HUES64 (cell line): ENCODE measurements around the gene MT1X.

Source experiments
- H3K27ac ChIP-seq: 2 replicates; pipeline ENCODE4 v1.7.0; 2013; ENCODE audit warnings: low read depth, low read length, inconsistent platforms
- H3K27me3 ChIP-seq: 2 replicates; pipeline ENCODE4 v1.6.1; 2013; ENCODE audit warnings: mild to moderate bottlenecking, low read length; ENCODE audit not compliant: insufficient read depth
- H3K36me3 ChIP-seq: 2 replicates; pipeline ENCODE4 v1.6.1; 2013; ENCODE audit warnings: mild to moderate bottlenecking, low read length; ENCODE audit not compliant: insufficient read depth
- H3K4me1 ChIP-seq: 2 replicates; pipeline ENCODE4 v1.6.1; 2013; ENCODE audit warnings: mild to moderate bottlenecking, low read length, moderate library complexity; ENCODE audit not compliant: insufficient read depth
- H3K4me3 ChIP-seq: 2 replicates; pipeline ENCODE4 v1.5.1; 2013; ENCODE audit warnings: mild to moderate bottlenecking, low read length, moderate library complexity
- H3K9ac ChIP-seq: 2 replicates; pipeline ENCODE4 v1.6.1; 2013; ENCODE audit warnings: mild to moderate bottlenecking, low read depth, low read length
- H3K9me3 ChIP-seq: 2 replicates; pipeline ENCODE4 v1.6.1; 2013; ENCODE audit warnings: low read depth, low read length; ENCODE audit not compliant: insufficient read depth
- WGBS: fragments of 150-250, 120-280 bp; methylation state at CpG from one replicate; pipeline ENCODE4 v1.1.7; 2013; ENCODE audit warnings: missing lambda C conversion rate; 5-methylcytosine and 5-hydroxymethylcytosine counted together

Gene MT1X

GRCh38 chr16:56641166-56641565 lies 41.1 kb upstream of the MT1X start:
- no peaks in the 10 kb centered on the region for H3K36me3 ChIP-seq
- no peak overlapping the region for H3K9ac ChIP-seq
- H3K27me3 ChIP-seq: peaks cover 100% of the 10 kb centered on the region
- H3K4me3 ChIP-seq: no peak overlapping the region
- H3K27ac ChIP-seq: no peak overlapping the region
- H3K4me1 ChIP-seq: peaks cover 3% of the 10 kb centered on the region; the same call in 1 of the 2 replicates
- WGBS: 82% methylated on average over 2 of the region's 2 CpGs
- H3K9me3 ChIP-seq: no peaks in the 10 kb centered on the region

GRCh38 chr16:56643080-56643778 lies 39.0 kb upstream of the MT1X start:
- Histone ChIP-seq H3K9ac (no peak overlapping the region), H3K36me3 (no peaks in the 10 kb centered on the region), H3K4me3 (peak overlapping the region; percentile 43), H3K27me3 (peaks cover 100% of the 10 kb centered on the region), H3K9me3 (no peaks in the 10 kb centered on the region), H3K27ac (no peak overlapping the region), H3K4me1 (peaks cover 3% of the 10 kb centered on the region; the same call in 1 of the 2 replicates)
- WGBS: 6% methylated on average over 42 of the region's 42 CpGs

GRCh38 chr16:56643833-56644232 lies 38.4 kb upstream of the MT1X start:
- Histone ChIP-seq H3K36me3 (no peaks in the 10 kb centered on the region), H3K4me1 (no peaks in the 10 kb centered on the region; the same call in 1 of the 2 replicates), H3K4me3 (peak overlapping the region; percentile 43; the same call in 1 of the 2 replicates), H3K27ac (no peak overlapping the region), H3K9ac (no peak overlapping the region), H3K9me3 (no peaks in the 10 kb centered on the region), H3K27me3 (peaks cover 100% of the 10 kb centered on the region)
- WGBS: 58% methylated on average over 5 of the region's 5 CpGs

GRCh38 chr16:56645311-56645710 lies 37.0 kb upstream of the MT1X start:
- Histone ChIP-seq H3K4me1 (no peaks in the 10 kb centered on the region; the same call in 1 of the 2 replicates), H3K9ac (no peak overlapping the region), H3K27ac (no peak overlapping the region), H3K36me3 (no peaks in the 10 kb centered on the region), H3K9me3 (no peaks in the 10 kb centered on the region), H3K4me3 (no peak overlapping the region), H3K27me3 (peaks cover 100% of the 10 kb centered on the region)
- 82% methylated on average over 1 of the region's 1 CpG for WGBS

GRCh38 chr16:56645838-56646237 lies 36.4 kb upstream of the MT1X start:
- Histone ChIP-seq H3K4me1 (no peaks in the 10 kb centered on the region; the same call in 1 of the 2 replicates), H3K27ac (no peak overlapping the region), H3K36me3 (no peaks in the 10 kb centered on the region), H3K4me3 (no peak overlapping the region), H3K9me3 (no peaks in the 10 kb centered on the region), H3K9ac (no peak overlapping the region), H3K27me3 (peaks cover 100% of the 10 kb centered on the region)
- WGBS: 0% methylated on average over 1 of the region's 1 CpG

- no peak overlapping the region for H3K9ac ChIP-seq
- H3K36me3 ChIP-seq: no peaks in the 10 kb centered on the region
- peak overlapping the region; percentile 18; the same call in 1 of the 2 replicates for H3K4me3 ChIP-seq
- peaks cover 100% of the 10 kb centered on the region for H3K27me3 ChIP-seq
- no peaks in the 10 kb centered on the region; the same call in 1 of the 2 replicates for H3K4me1 ChIP-seq
- WGBS: 62% methylated on average over 33 of the region's 33 CpGs
- H3K27ac ChIP-seq: no peak overlapping the region
- no peaks in the 10 kb centered on the region for H3K9me3 ChIP-seq
Measured at GRCh38 chr16:56647641-56648431, 34.4 kb upstream of the MT1X start.

- WGBS: 95% methylated on average over 2 of the region's 2 CpGs
- H3K36me3 ChIP-seq: no peaks in the 10 kb centered on the region
- H3K9me3 ChIP-seq: no peaks in the 10 kb centered on the region
- H3K9ac ChIP-seq: no peak overlapping the region
- no peak overlapping the region for H3K27ac ChIP-seq
- H3K4me1 ChIP-seq: no peaks in the 10 kb centered on the region
- H3K27me3 ChIP-seq: peaks cover 95% of the 10 kb centered on the region
- no peak overlapping the region for H3K4me3 ChIP-seq
Measured at GRCh38 chr16:56649271-56649670, 33.0 kb upstream of the MT1X start.

GRCh38 chr16:56649820-56650219 lies 32.5 kb upstream of the MT1X start:
- Histone ChIP-seq H3K27ac (no peak overlapping the region), H3K4me3 (no peak overlapping the region), H3K36me3 (no peaks in the 10 kb centered on the region), H3K4me1 (no peaks in the 10 kb centered on the region), H3K27me3 (peaks cover 90% of the 10 kb centered on the region), H3K9ac (no peak overlapping the region), H3K9me3 (no peaks in the 10 kb centered on the region)
- WGBS: 86% methylated on average over 1 of the region's 3 CpGs

- Histone ChIP-seq H3K27ac (no peak within 1 kb of the TSS), H3K9ac (no peak within 1 kb of the TSS)
Measured at GRCh38 chr16:56651586-56651985, 30.7 kb upstream of the MT1X start, which contains the start of gene MT1B. MT1B (plus strand) TSS chr16:56651886; CDS start chr16:56651954, 68 bp downstream.

GRCh38 chr16:56652600-56652999 lies 29.7 kb upstream of the MT1X start:
- Histone ChIP-seq H3K9me3 (no peaks in the 10 kb centered on the region), H3K36me3 (no peaks in the 10 kb centered on the region), H3K9ac (no peak overlapping the region), H3K4me1 (no peaks in the 10 kb centered on the region), H3K27ac (no peak overlapping the region), H3K27me3 (peaks cover 90% of the 10 kb centered on the region), H3K4me3 (no peak overlapping the region)
- 88% methylated on average over 1 of the region's 1 CpG for WGBS

More at GRCh38 chr16:56651586-56651985, 30.7 kb upstream of the MT1X start, which contains the start of gene MT1B:
- no peak within 1 kb of the TSS for H3K4me3 ChIP-seq
- no peaks in the 10 kb centered on the region for H3K36me3 ChIP-seq
- 77% methylated on average over 7 of the region's 7 CpGs for WGBS
- H3K9me3 ChIP-seq: no peaks in the 10 kb centered on the region
- H3K4me1 ChIP-seq: no peaks in the 10 kb centered on the region
- peaks cover 90% of the 10 kb centered on the region for H3K27me3 ChIP-seq

GRCh38 chr16:56653218-56653617 lies 29.1 kb upstream of the MT1X start:
- 89% methylated on average over 7 of the region's 7 CpGs for WGBS
- no peak overlapping the region for H3K27ac ChIP-seq
- no peaks in the 10 kb centered on the region for H3K36me3 ChIP-seq
- H3K9me3 ChIP-seq: no peaks in the 10 kb centered on the region
- peaks cover 90% of the 10 kb centered on the region for H3K27me3 ChIP-seq
- H3K4me1 ChIP-seq: peaks cover 3% of the 10 kb centered on the region; the same call in 1 of the 2 replicates
- no peak overlapping the region for H3K4me3 ChIP-seq
- no peak overlapping the region for H3K9ac ChIP-seq
